Activated CD8-positive, alpha-beta memory T cell treated with anti-CD3 and anti-CD28 coated beads, Interleukin-2, amount 50 U/mL, for 48 hours (primary cell): ENCODE data around the gene RAD51B.
"Not testable (repeated sequence)": the region's sequence is repeated elsewhere in the genome, so short reads cannot be mapped to it uniquely, and the experiment has no call there.

Source experiments
- DNase-seq: peaks from one replicate; pipeline ENCODE4 v3.0.0-alpha.2; 2020

Gene RAD51B

GRCh38 chr14:68033336-68033932 is 213.9 kb downstream of the RAD51B start:
- no peak for DNase-seq

GRCh38 chr14:68034896-68035295 is 215.3 kb downstream of the RAD51B start:
- DNase-seq = no peak

- no peak for DNase-seq
Measured at GRCh38 chr14:68036202-68036601, 216.6 kb downstream of the RAD51B start.

- DNase-seq = no peak
Measured at GRCh38 chr14:68039593-68039992, 220.0 kb downstream of the RAD51B start.

GRCh38 chr14:68040633-68041369 is 221.2 kb downstream of the RAD51B start:
- no peak for DNase-seq

- no peak for DNase-seq
Measured at GRCh38 chr14:68041876-68042354, 222.3 kb downstream of the RAD51B start.

GRCh38 chr14:68042586-68043210 is 223.1 kb downstream of the RAD51B start:
- DNase-seq = no peak

GRCh38 chr14:68043752-68044151 is 224.2 kb downstream of the RAD51B start:
- DNase-seq = no peak

GRCh38 chr14:68047906-68048305 is 228.3 kb downstream of the RAD51B start:
- no peak for DNase-seq

- DNase-seq = not testable (repeated sequence)
Measured at GRCh38 chr14:68048815-68049214, 229.2 kb downstream of the RAD51B start.

GRCh38 chr14:68050177-68050576 is 230.6 kb downstream of the RAD51B start:
- DNase-seq = no peak

GRCh38 chr14:68051146-68051545 is 231.6 kb downstream of the RAD51B start:
- no peak for DNase-seq

- no peak for DNase-seq
Measured at GRCh38 chr14:68060198-68060597, 240.6 kb downstream of the RAD51B start.

- DNase-seq = no peak
Measured at GRCh38 chr14:68062651-68063050, 243.1 kb downstream of the RAD51B start.

- DNase-seq = no peak
Measured at GRCh38 chr14:68065322-68065721, 245.7 kb downstream of the RAD51B start.

GRCh38 chr14:68074765-68075381 is 255.3 kb downstream of the RAD51B start:
- DNase-seq = no peak

GRCh38 chr14:68075382-68076029 is 255.9 kb downstream of the RAD51B start:
- DNase-seq = no peak

GRCh38 chr14:68076451-68076850 is 256.9 kb downstream of the RAD51B start:
- DNase-seq = no peak

- DNase-seq = no peak
Measured at GRCh38 chr14:68079941-68080697, 260.5 kb downstream of the RAD51B start.

GRCh38 chr14:68081489-68081888 is 261.9 kb downstream of the RAD51B start:
- DNase-seq = no peak

- DNase-seq = no peak
Measured at GRCh38 chr14:68082698-68083291, 263.2 kb downstream of the RAD51B start.

- no peak for DNase-seq
Measured at GRCh38 chr14:68084256-68084655, 264.7 kb downstream of the RAD51B start.
